PC-3 (cell line): Measurements from ENCODE around the gene SCN2B. TPM values are rescaled to one million over a fixed set of nuclear protein-coding genes. Genes with fewer than 3 reads are reported as not detected.

ENCODE experiments used
- ATAC-seq: fragments of 200-7000 bp; cut with Tn5 transposase; 2 replicates; pipeline ENCODE4 v1.9.1; 2020; ENCODE audit warnings: mild to moderate bottlenecking, moderate library complexity
- BruUV-seq: library from RNA; stranded (reverse); fragments of 400-500 nt; replicated peaks from 2 replicates; lab custom pipeline; 2021; lab: Mats Ljungman, UMichigan
- CTCF ChIA-PET: fragments of 300-600 bp; sonication (Branson Sonifier 250); formaldehyde crosslinking; loops from one replicate; lab custom pipeline; 2022; ENCODE audit warnings: antibody characterized with exemption; lab: Charles Lee
- POLR2A ChIA-PET: fragments of 300-600 bp; sonication (Branson Sonifier 250); formaldehyde crosslinking; loops from one replicate; lab custom pipeline; 2022; ENCODE audit warnings: antibody characterized with exemption; ENCODE audit not compliant: unreplicated experiment; lab: Charles Lee
- DNase-seq: peaks from one replicate; pipeline ENCODE4 v3.0.0-alpha.2; 2015
- H2AFZ ChIP-seq: fragments of 300-600 bp; sonication (generic); 2 replicates; pipeline ENCODE4 v1.6.0; 2016; ENCODE audit warnings: antibody characterized with exemption, low read length
- H3F3A ChIP-seq: fragments of 300-600 bp; sonication (generic); one replicate; pipeline ENCODE4 v1.6.0; 2017; ENCODE audit warnings: antibody characterized with exemption, low read length, control low read depth, mild to moderate bottlenecking; ENCODE audit not compliant: unreplicated experiment
- H3K27ac ChIP-seq: fragments of 300-600 bp; sonication (generic); 2 replicates; pipeline ENCODE4 v1.5.1; 2016; ENCODE audit warnings: mild to moderate bottlenecking, low read length
- H3K27me3 ChIP-seq: fragments of 300-600 bp; sonication (generic); 2 replicates; pipeline ENCODE4 v1.6.1; 2016; ENCODE audit warnings: low read length, mixed read lengths
- H3K36me3 ChIP-seq: fragments of 300-600 bp; sonication (generic); 2 replicates; pipeline ENCODE4 v1.6.1; 2016; ENCODE audit warnings: low read depth, mixed run types, low read length, mixed read lengths
- H3K4me1 ChIP-seq: fragments of 300-600 bp; sonication (generic); 2 replicates; pipeline ENCODE4 v1.5.1; 2016; ENCODE audit warnings: low read length; ENCODE audit not compliant: insufficient read depth
- H3K4me2 ChIP-seq: fragments of 300-600 bp; sonication (generic); 2 replicates; pipeline ENCODE4 v1.6.0; 2016; ENCODE audit warnings: low read length
- H3K4me3 ChIP-seq: fragments of 300-600 bp; sonication (generic); 2 replicates; pipeline ENCODE4 v1.5.1; 2016; ENCODE audit warnings: mild to moderate bottlenecking, low read length, mixed read lengths
- H3K79me2 ChIP-seq: fragments of 300-600 bp; sonication (generic); 2 replicates; pipeline ENCODE4 v1.6.1; 2017; ENCODE audit warnings: low read length, mixed read lengths
- H3K9ac ChIP-seq: fragments of 300-600 bp; sonication (generic); 2 replicates; pipeline ENCODE4 v1.6.0; 2016; ENCODE audit warnings: mild to moderate bottlenecking, low read length
- H3K9me2 ChIP-seq: fragments of 300-600 bp; sonication (generic); replicated peaks from 2 replicates; pipeline ENCODE4 v1.6.1; 2016; ENCODE audit warnings: mixed run types, low read length, mixed read lengths
- H3K9me3 ChIP-seq: fragments of 300-600 bp; sonication (generic); 2 replicates; pipeline ENCODE4 v1.6.1; 2016; ENCODE audit warnings: low read length, mixed read lengths
- H4K20me1 ChIP-seq: fragments of 300-600 bp; sonication (generic); 2 replicates; pipeline ENCODE4 v1.6.1; 2016; ENCODE audit warnings: low read length, mixed read lengths
- EZH2 ChIP-seq: fragments of 300-600 bp; sonication (generic); IDR thresholded peaks from one replicate; pipeline ENCODE4 v1.6.1; 2017; ENCODE audit warnings: antibody characterized with exemption, mild to moderate bottlenecking, low read length; ENCODE audit not compliant: unreplicated experiment
- EZH2phosphoT487 ChIP-seq: fragments of 300-600 bp; sonication (generic); IDR thresholded peaks from 2 replicates; pipeline ENCODE4 v1.6.1; 2018; ENCODE audit warnings: mild to moderate bottlenecking, antibody characterized with exemption, low read length, borderline replicate concordance
- intact Hi-C: fragments of 100-400 bp; cut with micrococcal nuclease; formaldehyde crosslinking; loops from 2 replicates; pipeline ENCODE4 v1.9.0; 2023
- total RNA-seq: library from RNA; depleted of rRNA; stranded (reverse); fragments of >200 nt; gene quantifications from 2 replicates; pipeline ENCODE4 v1.2.3, GENCODE V29; 2014
- TF ChIP-seq, protein P1 (sequence below): fragments of 300-600 bp; sonication (generic); conservative IDR thresholded peaks from 2 replicates; pipeline ENCODE4 v1.5.1; 2017; ENCODE audit warnings: antibody characterized with exemption, low read depth, mild to moderate bottlenecking, low read length

Gene SCN2B
- total RNA-seq, 1 experiment from 2014 or later, result not detected

DNA sequence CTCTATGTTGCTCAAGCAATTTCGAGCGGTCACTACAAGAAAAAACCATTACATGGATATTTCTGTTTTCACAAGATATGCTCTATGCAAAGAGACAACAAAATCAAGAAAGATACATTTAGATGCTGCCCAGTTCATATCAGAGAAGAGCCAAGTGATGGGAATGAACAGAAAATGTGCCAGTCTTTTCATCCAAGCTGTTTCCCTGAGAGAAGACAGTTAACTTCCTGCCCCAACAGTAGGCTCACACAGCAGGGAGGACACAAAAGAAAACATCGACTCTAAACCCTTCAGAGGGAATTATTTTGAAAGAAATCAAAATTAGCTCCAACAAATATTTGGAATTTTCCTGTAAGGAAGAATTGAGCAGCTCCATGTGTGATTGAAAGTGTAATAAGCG, 36.8 kb upstream of the SCN2B start:
- no TSS peak for BruUV-seq
- Histone ChIP-seq H3K79me2 (no peaks in the 10 kb centered on the region), H4K20me1 (no peaks in the 10 kb centered on the region)

DNA sequence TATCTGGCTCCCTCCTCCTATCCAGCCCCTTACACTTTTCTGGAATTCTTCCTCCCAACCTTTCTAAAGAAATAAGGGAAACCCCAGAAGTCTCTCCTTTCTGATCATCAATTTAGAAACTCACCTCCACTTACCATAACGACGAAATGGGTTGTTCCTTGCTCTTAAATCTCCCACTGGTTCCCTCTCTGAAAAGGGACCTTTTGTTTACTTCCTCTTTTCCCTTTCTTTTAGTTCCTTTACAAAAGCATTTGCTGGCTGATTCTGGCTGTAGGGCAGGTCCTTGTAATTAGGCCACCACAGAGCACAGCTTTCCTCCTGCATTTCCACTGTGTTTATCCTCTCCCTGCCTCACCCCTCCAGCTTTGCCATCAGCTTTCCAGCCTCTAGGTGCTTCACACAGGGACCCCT, 36.3 kb upstream of the SCN2B start:
- ATAC-seq, result no peak
- Histone ChIP-seq H3K79me2 (no peaks in the 10 kb centered on the region), H3K9me3 (no peaks in the 10 kb centered on the region), H3K4me2 (no peak overlapping the region), H3K27ac (no peak overlapping the region), H3K27me3 (peaks cover 15% of the 10 kb centered on the region; the same call in 1 of the 2 replicates), H3K9ac (no peak overlapping the region), H3F3A (no peaks in the 10 kb centered on the region), H2AFZ (no peak overlapping the region), H4K20me1 (no peaks in the 10 kb centered on the region), H3K4me1 (peaks cover 9% of the 10 kb centered on the region; the same call in 1 of the 2 replicates), H3K36me3 (no peaks in the 10 kb centered on the region), H3K4me3 (no peak overlapping the region), H3K9me2 (no peaks in the 10 kb centered on the region)
- TF ChIP-seq EZH2phosphoT487 (no peak), EZH2 (no peak)
- TF ChIP-seq, protein P1, sequence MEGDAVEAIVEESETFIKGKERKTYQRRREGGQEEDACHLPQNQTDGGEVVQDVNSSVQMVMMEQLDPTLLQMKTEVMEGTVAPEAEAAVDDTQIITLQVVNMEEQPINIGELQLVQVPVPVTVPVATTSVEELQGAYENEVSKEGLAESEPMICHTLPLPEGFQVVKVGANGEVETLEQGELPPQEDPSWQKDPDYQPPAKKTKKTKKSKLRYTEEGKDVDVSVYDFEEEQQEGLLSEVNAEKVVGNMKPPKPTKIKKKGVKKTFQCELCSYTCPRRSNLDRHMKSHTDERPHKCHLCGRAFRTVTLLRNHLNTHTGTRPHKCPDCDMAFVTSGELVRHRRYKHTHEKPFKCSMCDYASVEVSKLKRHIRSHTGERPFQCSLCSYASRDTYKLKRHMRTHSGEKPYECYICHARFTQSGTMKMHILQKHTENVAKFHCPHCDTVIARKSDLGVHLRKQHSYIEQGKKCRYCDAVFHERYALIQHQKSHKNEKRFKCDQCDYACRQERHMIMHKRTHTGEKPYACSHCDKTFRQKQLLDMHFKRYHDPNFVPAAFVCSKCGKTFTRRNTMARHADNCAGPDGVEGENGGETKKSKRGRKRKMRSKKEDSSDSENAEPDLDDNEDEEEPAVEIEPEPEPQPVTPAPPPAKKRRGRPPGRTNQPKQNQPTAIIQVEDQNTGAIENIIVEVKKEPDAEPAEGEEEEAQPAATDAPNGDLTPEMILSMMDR, result no peak
- intact Hi-C loops, result no loop called here
- no TSS peak for BruUV-seq
- CTCF ChIA-PET, result no interaction called here
- DNase-seq, result no peak
- POLR2A ChIA-PET, result no interaction called here

More for the DNA sequence above, 36.8 kb upstream of the SCN2B start:
- peaks cover 9% of the 10 kb centered on the region; the same call in 1 of the 2 replicates for H3K4me1 ChIP-seq
- no peak overlapping the region for H3K4me2 ChIP-seq
- H3K36me3 ChIP-seq, result no peaks in the 10 kb centered on the region
- H3K9me2 ChIP-seq, result no peaks in the 10 kb centered on the region
- H3K9me3 ChIP-seq, result no peaks in the 10 kb centered on the region
- no peak overlapping the region for H3K4me3 ChIP-seq
- TF ChIP-seq EZH2phosphoT487 (no peak), EZH2 (no peak)
- TF ChIP-seq, protein P1, result no peak
- no peak overlapping the region for H2AFZ ChIP-seq
- no peaks in the 10 kb centered on the region for H3F3A ChIP-seq
- DNase-seq (no peak), ATAC-seq (no peak)
- CTCF ChIA-PET, result no interaction called here
- POLR2A ChIA-PET, result no interaction called here
- no peak overlapping the region for H3K9ac ChIP-seq
- peaks cover 11% of the 10 kb centered on the region; the same call in 1 of the 2 replicates for H3K27me3 ChIP-seq
- no peak overlapping the region for H3K27ac ChIP-seq
- intact Hi-C loops, result no loop called here

DNA sequence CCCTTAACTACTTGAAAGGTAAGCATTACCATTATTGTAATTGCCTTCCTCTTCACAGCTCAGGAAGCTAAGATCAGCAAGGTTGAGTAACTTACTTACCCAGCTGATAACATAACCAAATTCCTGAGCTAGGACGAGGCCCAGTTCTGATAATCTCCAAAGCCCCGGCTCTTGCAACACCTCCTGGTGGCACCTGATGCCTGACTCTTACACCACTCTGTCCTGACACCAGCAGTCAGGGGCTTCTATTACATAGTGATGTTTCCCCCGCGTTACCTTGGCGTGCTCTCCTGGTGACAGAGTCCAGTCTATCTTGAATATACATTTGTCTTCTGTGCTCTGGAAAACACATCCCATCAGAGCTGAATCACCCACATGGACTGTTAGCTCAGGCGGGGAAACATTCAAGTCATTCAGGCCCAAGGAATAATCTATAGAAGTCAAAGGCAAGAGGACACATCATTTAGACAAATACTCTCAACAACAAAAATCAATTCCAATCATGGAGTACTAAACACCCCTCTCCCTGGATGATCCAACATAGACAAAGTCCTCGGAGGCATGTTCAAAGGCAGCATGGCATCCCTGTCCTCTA, 35.8 kb upstream of the SCN2B start:
- no TSS peak for BruUV-seq
- no peaks in the 10 kb centered on the region for H4K20me1 ChIP-seq
- CTCF ChIA-PET, result no interaction called here

More for the DNA sequence above, 35.8 kb upstream of the SCN2B start:
- no peak for DNase-seq
- peaks cover 9% of the 10 kb centered on the region; the same call in 1 of the 2 replicates for H3K4me1 ChIP-seq
- intact Hi-C loops, result no loop called here
- H3K79me2 ChIP-seq, result no peaks in the 10 kb centered on the region
- no peak for ATAC-seq
- H3K27ac ChIP-seq, result no peak overlapping the region
- POLR2A ChIA-PET, result no interaction called here
- no peaks in the 10 kb centered on the region for H3K36me3 ChIP-seq
- H3K9me3 ChIP-seq, result no peaks in the 10 kb centered on the region
- H3K9ac ChIP-seq, result no peak overlapping the region
- TF ChIP-seq EZH2phosphoT487, result no peak
- TF ChIP-seq EZH2, result no peak
- TF ChIP-seq, protein P1, result no peak
- H3F3A ChIP-seq, result no peaks in the 10 kb centered on the region
- no peak overlapping the region for H3K4me3 ChIP-seq
- H2AFZ ChIP-seq, result no peak overlapping the region
- H3K27me3 ChIP-seq, result peaks cover 17% of the 10 kb centered on the region; the same call in 1 of the 2 replicates
- no peaks in the 10 kb centered on the region for H3K9me2 ChIP-seq
- no peak overlapping the region for H3K4me2 ChIP-seq
